Measurements from ENCODE around the gene TENT4B.

TENT4B gene

DNA sequence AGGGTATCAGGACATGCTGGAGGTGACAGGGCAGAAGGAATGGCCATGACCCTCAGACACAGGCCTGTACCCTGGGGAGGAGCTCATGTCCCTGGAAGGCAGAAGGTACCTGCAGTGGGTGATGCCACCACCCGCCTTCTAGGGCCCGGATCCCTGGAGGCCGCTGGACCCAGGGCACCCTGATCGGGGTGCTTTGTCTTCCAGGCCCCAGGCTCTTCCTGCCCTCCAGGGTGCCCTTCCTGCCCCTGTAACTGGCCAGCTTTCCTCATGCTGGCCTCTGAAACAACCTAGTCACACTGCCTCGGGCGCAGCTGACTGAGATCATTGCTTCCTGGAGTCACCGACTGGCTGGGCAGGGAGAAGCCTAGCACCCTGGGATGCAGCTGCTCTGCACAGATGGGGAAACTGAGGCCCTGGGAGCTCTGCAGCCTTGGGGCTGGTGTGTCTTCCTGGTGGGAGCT is 119.0 kb downstream of the TENT4B start:
- Histone ChIP-seq H3K27me3 (ENCODE audit: insufficient read depth, low read length) (no peaks in the 10 kb centered on the region), H3K27ac (ENCODE audit: low read depth, low read length, poor library complexity, severe bottlenecking) (no peak overlapping the region), H3K9me2 (ENCODE audit: low read depth, low read length) (no peaks in the 10 kb centered on the region), H3K36me3 (ENCODE audit: insufficient read depth, low read length) (no peaks in the 10 kb centered on the region), H3K4me1 (ENCODE audit: insufficient read depth, low read length, severe bottlenecking) (peaks cover 44% of the 10 kb centered on the region), H3K9me3 (ENCODE audit: low read length) (no peaks in the 10 kb centered on the region), H3F3A (ENCODE audit: insufficient read depth, low read length) (no peaks in the 10 kb centered on the region), H2AFZ (ENCODE audit: low read length) (no peak overlapping the region), H3K4me2 (ENCODE audit: low read length) (no peak overlapping the region), H4K20me1 (ENCODE audit: insufficient read depth, low read length) (no peaks in the 10 kb centered on the region), H3K79me2 (ENCODE audit: insufficient read depth, low read length) (peaks cover 4% of the 10 kb centered on the region; the same call in 1 of the 2 replicates), H3K9ac (ENCODE audit: low read length) (no peak overlapping the region), H3K4me3 (ENCODE audit: low read depth, low read length, poor library complexity, severe bottlenecking) (no peak overlapping the region)
- TF ChIP-seq EZH2 (IDR thresholded peaks at IDR 0.05; ENCODE audit: borderline replicate concordance, low read length) = no peak
- TF ChIP-seq, protein P1, sequence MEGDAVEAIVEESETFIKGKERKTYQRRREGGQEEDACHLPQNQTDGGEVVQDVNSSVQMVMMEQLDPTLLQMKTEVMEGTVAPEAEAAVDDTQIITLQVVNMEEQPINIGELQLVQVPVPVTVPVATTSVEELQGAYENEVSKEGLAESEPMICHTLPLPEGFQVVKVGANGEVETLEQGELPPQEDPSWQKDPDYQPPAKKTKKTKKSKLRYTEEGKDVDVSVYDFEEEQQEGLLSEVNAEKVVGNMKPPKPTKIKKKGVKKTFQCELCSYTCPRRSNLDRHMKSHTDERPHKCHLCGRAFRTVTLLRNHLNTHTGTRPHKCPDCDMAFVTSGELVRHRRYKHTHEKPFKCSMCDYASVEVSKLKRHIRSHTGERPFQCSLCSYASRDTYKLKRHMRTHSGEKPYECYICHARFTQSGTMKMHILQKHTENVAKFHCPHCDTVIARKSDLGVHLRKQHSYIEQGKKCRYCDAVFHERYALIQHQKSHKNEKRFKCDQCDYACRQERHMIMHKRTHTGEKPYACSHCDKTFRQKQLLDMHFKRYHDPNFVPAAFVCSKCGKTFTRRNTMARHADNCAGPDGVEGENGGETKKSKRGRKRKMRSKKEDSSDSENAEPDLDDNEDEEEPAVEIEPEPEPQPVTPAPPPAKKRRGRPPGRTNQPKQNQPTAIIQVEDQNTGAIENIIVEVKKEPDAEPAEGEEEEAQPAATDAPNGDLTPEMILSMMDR (IDR thresholded peaks at IDR 0.05; ENCODE audit: low read length) = no peak

GRCh38 chr16:50272687-50273381 is 119.7 kb downstream of the TENT4B start:
- TF ChIP-seq EZH2 (IDR thresholded peaks at IDR 0.05; ENCODE audit: borderline replicate concordance, low read length) = no peak
- peak overlapping the region; percentile 80 for H3K27ac ChIP-seq (ENCODE audit: low read depth, low read length, poor library complexity, severe bottlenecking)
- peaks cover 37% of the 10 kb centered on the region for H3K4me1 ChIP-seq (ENCODE audit: insufficient read depth, low read length, severe bottlenecking)
- H3K27me3 ChIP-seq (ENCODE audit: insufficient read depth, low read length) = no peaks in the 10 kb centered on the region
- no peaks in the 10 kb centered on the region for H3K9me2 ChIP-seq (ENCODE audit: low read depth, low read length)
- no peaks in the 10 kb centered on the region for H3K36me3 ChIP-seq (ENCODE audit: insufficient read depth, low read length)
- no peak overlapping the region for H3K4me2 ChIP-seq (ENCODE audit: low read length)
- no peak overlapping the region for H2AFZ ChIP-seq (ENCODE audit: low read length)
- H3F3A ChIP-seq (ENCODE audit: insufficient read depth, low read length) = no peaks in the 10 kb centered on the region
- no peaks in the 10 kb centered on the region for H3K9me3 ChIP-seq (ENCODE audit: low read length)
- peaks cover 5% of the 10 kb centered on the region; the same call in 1 of the 2 replicates for H3K79me2 ChIP-seq (ENCODE audit: insufficient read depth, low read length)
- no peak overlapping the region for H3K9ac ChIP-seq (ENCODE audit: low read length)
- no peak overlapping the region for H3K4me3 ChIP-seq (ENCODE audit: low read depth, low read length, poor library complexity, severe bottlenecking)
- no peaks in the 10 kb centered on the region for H4K20me1 ChIP-seq (ENCODE audit: insufficient read depth, low read length)

DNA sequence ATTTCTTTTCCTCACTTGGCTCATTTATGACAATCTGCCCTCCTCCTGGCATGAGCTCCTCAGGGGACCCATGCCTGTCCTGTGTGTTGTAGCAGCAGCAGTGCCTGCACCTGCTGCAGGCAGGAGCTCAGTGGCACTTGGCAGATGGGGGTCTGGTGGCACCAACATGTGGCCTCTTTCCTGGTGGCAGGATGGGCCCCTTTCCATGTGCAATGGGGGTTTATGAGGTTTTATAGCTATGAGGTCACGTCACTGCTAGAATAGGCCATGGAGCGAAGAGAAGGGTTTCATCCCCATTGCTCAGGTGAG is 120.2 kb downstream of the TENT4B start:
- TF ChIP-seq EZH2 (IDR thresholded peaks at IDR 0.05; ENCODE audit: borderline replicate concordance, low read length) = no peak
- TF ChIP-seq, protein P1 (IDR thresholded peaks at IDR 0.05; ENCODE audit: low read length) = no peak
- Histone ChIP-seq H3K27me3 (ENCODE audit: insufficient read depth, low read length) (no peaks in the 10 kb centered on the region), H3K4me2 (ENCODE audit: low read length) (no peak overlapping the region; the same call in 1 of the 2 replicates), H3F3A (ENCODE audit: insufficient read depth, low read length) (no peaks in the 10 kb centered on the region), H3K27ac (ENCODE audit: low read depth, low read length, poor library complexity, severe bottlenecking) (peak overlapping the region; percentile 80), H3K36me3 (ENCODE audit: insufficient read depth, low read length) (no peaks in the 10 kb centered on the region), H4K20me1 (ENCODE audit: insufficient read depth, low read length) (no peaks in the 10 kb centered on the region), H3K9me3 (ENCODE audit: low read length) (no peaks in the 10 kb centered on the region), H3K9ac (ENCODE audit: low read length) (no peak overlapping the region), H2AFZ (ENCODE audit: low read length) (no peak overlapping the region), H3K79me2 (ENCODE audit: insufficient read depth, low read length) (peaks cover 5% of the 10 kb centered on the region; the same call in 1 of the 2 replicates), H3K9me2 (ENCODE audit: low read depth, low read length) (no peaks in the 10 kb centered on the region), H3K4me1 (ENCODE audit: insufficient read depth, low read length, severe bottlenecking) (peaks cover 32% of the 10 kb centered on the region), H3K4me3 (ENCODE audit: low read depth, low read length, poor library complexity, severe bottlenecking) (no peak overlapping the region)

- Histone ChIP-seq H3K27ac (ENCODE audit: low read depth, low read length, poor library complexity, severe bottlenecking) (peak overlapping the region; percentile 80), H3K9me3 (ENCODE audit: low read length) (no peaks in the 10 kb centered on the region), H3K9me2 (ENCODE audit: low read depth, low read length) (no peaks in the 10 kb centered on the region), H3K4me1 (ENCODE audit: insufficient read depth, low read length, severe bottlenecking) (peaks cover 30% of the 10 kb centered on the region), H3K79me2 (ENCODE audit: insufficient read depth, low read length) (peaks cover 5% of the 10 kb centered on the region; the same call in 1 of the 2 replicates), H2AFZ (ENCODE audit: low read length) (no peak overlapping the region), H3K4me3 (ENCODE audit: low read depth, low read length, poor library complexity, severe bottlenecking) (peak overlapping the region; percentile 69), H4K20me1 (ENCODE audit: insufficient read depth, low read length) (no peaks in the 10 kb centered on the region), H3K4me2 (ENCODE audit: low read length) (peak overlapping the region; percentile 96), H3K27me3 (ENCODE audit: insufficient read depth, low read length) (no peaks in the 10 kb centered on the region), H3K36me3 (ENCODE audit: insufficient read depth, low read length) (no peaks in the 10 kb centered on the region), H3K9ac (ENCODE audit: low read length) (peak overlapping the region; percentile 81), H3F3A (ENCODE audit: insufficient read depth, low read length) (no peaks in the 10 kb centered on the region)
- TF ChIP-seq, protein P1 (IDR thresholded peaks at IDR 0.05; ENCODE audit: low read length) = no peak
- TF ChIP-seq EZH2 (IDR thresholded peaks at IDR 0.05; ENCODE audit: borderline replicate concordance, low read length) = no peak
These were observed 120.8 kb downstream of the TENT4B start for GRCh38 chr16:50273888-50274325.

All from OCI-LY1 (cell line).